ENCODE results near the gene SVEP1.

SVEP1 gene

DNA sequence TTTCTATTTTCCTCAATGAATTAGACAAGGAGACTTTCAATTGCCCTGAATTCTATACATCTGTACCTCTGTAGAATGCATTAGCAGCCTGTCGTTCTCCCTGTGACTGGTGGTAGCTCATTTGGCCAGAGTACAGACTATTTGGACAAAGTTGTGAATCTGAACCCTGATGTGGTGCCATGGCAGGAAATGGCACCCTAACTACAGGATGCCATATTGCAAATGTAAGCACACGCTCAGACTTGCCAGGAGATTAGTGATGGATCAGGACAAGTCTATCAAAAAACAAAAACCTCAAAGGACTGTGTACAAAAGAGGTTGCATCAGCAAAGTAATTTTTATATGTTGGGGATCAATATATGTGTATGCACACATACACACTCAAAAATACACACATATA lies 58.3 kb downstream of the SVEP1 start:
- no peak for DNase-seq (ENCODE audit: low read depth)

- peak; percentile 92 for DNase-seq (ENCODE audit: low read depth)
Measured at GRCh38 chr9:110520120-110520701, 59.3 kb downstream of the SVEP1 start.

DNA sequence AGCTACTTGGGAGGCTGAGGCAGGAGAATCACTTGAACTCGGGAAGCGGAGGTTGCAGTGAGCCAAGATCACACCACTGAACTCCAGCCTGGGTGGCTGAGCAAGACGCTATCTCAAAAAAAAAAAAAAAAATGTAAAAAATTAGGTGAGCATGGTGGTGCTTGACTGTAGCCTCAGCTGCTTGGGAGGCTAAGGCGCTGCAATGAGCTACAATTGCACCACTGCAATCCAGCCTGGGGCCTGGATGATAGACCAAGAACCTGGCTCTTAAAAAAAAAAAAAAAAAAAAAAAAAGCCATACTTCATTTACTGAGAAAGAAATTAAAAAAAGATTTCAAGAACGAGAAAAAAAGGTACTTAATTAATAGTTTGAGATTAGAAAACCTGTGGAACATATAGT lies 62.1 kb downstream of the SVEP1 start:
- DNase-seq (ENCODE audit: low read depth), result no peak

GRCh38 chr9:110514897-110515296 lies 64.6 kb downstream of the SVEP1 start:
- DNase-seq (ENCODE audit: low read depth), result no peak

DNA sequence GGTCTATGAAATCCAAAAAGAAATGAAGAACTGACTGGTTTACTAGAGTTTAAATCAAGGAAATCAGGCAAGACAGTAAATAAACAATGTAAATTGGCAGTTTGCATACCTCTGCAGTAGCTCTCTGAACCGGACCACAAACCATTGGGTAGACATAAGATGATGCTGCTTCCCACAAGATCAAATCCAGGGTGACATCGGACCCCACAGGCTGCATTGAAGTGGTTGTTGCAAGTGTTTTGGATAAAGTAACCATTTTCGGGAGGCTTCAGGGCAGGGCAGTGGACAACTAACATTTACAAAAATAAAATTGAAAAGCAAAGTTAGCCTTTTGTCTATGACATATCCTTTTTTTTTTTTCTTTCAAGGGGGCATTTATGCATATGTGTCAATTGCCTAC lies 66.7 kb downstream of the SVEP1 start:
- no peak for DNase-seq (ENCODE audit: low read depth)

DNA sequence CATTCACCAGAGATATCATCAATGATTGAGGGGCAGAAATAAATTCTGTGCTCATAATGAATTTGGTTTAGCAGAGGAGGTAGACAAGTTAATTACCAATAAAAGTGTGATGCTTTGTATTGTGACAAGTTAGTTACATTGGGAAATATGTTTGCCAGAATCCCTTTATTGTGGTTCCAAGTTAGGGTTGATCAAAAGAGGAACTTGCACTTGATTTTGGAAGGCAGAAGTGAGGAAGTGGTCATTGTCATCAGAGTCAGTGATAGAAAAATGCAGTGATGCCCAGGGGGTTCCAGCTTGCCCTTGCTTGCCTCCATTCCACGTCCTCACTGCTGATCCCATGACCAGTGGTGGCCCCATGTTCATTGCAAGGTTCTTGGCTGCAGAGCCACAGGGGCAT lies 69.7 kb downstream of the SVEP1 start:
- DNase-seq (ENCODE audit: low read depth), result no peak

DNA sequence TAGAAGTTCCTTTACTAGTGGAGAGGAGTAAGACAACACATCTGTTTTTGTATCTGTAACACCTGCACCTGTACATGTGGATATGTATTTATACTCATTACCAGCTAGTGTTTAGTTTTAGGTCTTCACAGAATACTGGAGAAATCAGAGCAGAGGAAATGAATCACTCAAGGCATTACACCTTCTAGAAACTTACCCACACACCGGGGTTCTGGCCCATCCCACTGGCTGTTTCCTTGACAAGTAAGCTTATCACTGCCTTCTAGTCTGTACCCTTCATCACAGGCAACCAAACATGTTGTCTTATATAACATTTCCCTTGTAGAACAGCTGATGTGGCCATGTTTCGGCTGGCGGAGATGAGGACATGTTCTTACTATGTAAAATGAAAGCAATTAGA lies 76.7 kb downstream of the SVEP1 start:
- no peak for DNase-seq (ENCODE audit: low read depth)

GRCh38 chr9:110499608-110500007 lies 79.9 kb downstream of the SVEP1 start:
- no peak for DNase-seq (ENCODE audit: low read depth)

DNA sequence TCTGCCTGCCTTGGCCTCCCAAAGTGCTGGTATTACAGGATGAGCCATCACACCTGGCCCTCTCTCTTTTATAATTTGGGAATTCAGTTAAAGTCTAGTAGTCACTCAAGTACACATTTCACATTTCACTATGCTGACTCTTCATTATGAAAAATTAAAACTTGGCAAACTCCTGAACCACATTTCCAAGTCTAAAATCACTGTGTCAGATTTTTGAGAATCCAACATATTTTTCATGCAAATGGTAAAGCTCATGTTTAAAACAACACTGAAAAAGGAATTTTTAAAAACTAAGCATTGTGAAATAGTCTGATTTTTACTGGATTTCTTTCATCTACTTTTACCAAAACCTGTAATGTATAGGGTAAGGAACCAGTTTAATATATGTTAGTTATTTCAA lies 92.3 kb downstream of the SVEP1 start:
- no peak for DNase-seq (ENCODE audit: low read depth)

GRCh38 chr9:110486218-110486617 lies 93.3 kb downstream of the SVEP1 start:
- DNase-seq (ENCODE audit: low read depth), result peak; percentile 22

DNA sequence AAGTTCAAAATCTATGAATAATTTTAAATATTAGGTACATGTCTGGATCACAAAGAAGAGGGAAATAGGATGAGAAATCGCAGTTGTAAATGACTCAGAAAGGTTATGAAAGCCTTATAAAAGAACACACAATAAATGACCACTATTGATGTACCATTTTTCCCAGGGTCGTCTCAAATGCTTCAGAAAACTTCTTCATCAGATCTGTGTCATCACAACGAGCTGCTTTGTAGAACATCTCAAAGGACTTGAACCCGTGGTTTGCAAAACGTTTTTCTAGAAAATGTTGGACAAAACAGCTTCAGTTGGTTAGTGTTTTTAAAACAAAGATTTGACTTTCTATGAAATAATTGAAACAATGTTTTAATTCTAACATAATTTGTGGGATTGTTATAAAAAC lies 100.1 kb downstream of the SVEP1 start:
- no peak for DNase-seq (ENCODE audit: low read depth)

- DNase-seq (ENCODE audit: low read depth), result no peak
Measured at GRCh38 chr9:110476251-110476650, 103.3 kb downstream of the SVEP1 start.

- DNase-seq (ENCODE audit: low read depth), result no peak
Measured at GRCh38 chr9:110472111-110472510, 107.4 kb downstream of the SVEP1 start.

DNA sequence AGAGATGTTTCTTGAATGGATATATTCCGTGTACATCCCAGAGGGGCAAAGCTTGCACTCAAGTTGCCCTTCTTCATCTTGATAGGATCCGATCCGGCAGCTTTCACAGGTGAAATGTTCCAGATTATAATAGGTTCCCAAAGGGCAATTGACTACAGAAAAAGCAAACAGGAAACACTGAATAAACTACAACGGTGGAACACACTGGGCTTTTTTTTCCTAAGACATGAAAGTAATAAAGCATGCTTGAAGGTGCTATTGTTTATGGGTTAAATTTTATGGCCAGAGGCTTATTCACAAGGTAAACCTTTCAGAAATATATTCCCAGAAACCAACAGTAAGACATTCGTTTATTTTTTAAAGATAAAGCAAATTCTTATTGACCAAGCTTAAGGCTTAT lies 110.6 kb downstream of the SVEP1 start:
- DNase-seq (ENCODE audit: low read depth), result no peak

GRCh38 chr9:110465190-110465589 lies 114.4 kb downstream of the SVEP1 start:
- DNase-seq (ENCODE audit: low read depth), result no peak

GRCh38 chr9:110464321-110464720 lies 115.2 kb downstream of the SVEP1 start:
- no peak for DNase-seq (ENCODE audit: low read depth)

DNA sequence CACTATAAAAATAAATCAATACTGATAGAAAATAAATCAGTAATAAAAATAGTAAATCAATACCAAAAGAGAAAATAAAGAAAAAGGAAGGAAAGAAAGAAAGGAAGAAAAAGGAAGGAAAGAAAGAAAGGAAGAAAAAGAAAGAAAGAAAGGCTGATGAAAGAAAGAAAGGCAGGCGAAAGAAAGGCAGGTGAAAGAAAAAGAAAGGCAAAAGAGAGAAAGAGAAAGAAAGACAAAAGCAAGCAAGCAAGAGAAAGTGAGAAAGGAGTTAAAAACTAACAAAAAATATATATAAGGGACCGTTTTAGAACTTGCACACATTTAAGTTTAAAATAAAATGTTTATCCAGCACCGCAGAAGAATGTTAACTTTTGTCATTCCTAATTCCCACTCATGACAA lies 116.0 kb downstream of the SVEP1 start:
- DNase-seq (ENCODE audit: low read depth), result no peak

GRCh38 chr9:110457245-110457644 lies 122.3 kb downstream of the SVEP1 start:
- DNase-seq (ENCODE audit: low read depth), result no peak

DNA sequence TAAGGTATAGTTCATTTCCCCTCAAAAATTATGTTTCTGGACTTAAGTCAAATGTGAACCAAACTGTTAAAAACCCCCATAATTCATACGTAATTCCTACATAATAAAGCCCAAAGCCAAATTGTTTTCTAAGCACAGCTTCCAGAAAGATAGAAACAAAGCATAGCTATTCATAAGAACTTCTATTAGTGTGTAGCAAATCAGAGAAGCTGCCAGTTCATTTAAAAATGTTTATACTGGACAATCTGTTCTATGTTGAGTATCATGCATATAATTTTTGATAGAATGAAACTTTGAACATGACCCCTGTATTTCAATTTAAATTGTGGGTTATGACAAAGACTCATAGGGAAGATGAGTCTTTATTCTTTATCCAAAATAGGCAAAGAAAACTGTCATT lies 122.9 kb downstream of the SVEP1 start:
- DNase-seq (ENCODE audit: low read depth), result no peak

- DNase-seq (ENCODE audit: low read depth), result no peak
Measured at GRCh38 chr9:110455860-110456259, 123.7 kb downstream of the SVEP1 start.

GRCh38 chr9:110452227-110452801 lies 127.2 kb downstream of the SVEP1 start:
- DNase-seq (ENCODE audit: low read depth), result peak; percentile 16

DNA sequence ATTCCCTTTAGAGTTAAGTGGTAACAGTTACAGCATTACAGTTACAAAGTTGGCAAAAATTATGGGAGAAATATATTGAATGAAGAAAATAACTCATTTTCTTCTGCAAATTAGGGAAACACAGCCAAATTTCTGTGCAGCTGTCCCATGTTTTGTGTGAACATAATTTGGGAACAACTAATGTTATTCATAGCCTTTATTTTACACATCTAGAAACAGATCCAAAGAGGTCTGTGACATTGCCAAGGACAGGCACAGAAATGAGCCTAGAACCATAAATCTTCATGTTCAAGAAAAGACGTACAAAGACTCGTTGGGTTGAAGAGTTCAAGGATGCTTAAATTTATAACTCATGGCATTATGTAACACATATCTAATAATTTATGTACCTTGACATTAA lies 127.8 kb downstream of the SVEP1 start:
- no peak for DNase-seq (ENCODE audit: low read depth)

DNA sequence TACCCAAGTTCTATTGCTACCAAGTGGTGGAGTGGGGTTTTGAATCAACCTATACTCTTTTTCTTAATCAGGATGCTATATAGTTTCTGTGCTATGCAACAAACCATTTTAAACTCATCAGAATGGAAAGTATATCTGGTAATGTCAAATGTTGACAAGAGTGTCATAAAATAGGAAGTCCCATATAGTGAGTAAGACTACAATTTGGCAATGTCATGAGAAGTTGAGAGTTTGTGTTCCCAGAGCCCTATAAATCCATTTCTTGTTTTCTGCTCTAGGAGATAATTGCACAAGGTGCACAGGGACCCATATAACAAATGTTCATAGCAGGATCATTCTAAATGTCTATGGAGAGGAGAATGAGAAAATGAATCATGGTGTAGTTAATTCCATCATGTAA lies 132.1 kb downstream of the SVEP1 start:
- DNase-seq (ENCODE audit: low read depth), result no peak

- DNase-seq (ENCODE audit: low read depth), result peak; percentile 35
Measured at GRCh38 chr9:110446171-110446570, 133.4 kb downstream of the SVEP1 start.
